ENCODE results near the gene ACSL1. TPM values are rescaled to one million over a fixed set of nuclear protein-coding genes. Genes with fewer than 3 reads are reported as not detected.

ACSL1 gene
- total RNA-seq, 1 experiment from 2014 or later = 12.5 TPM

DNA sequence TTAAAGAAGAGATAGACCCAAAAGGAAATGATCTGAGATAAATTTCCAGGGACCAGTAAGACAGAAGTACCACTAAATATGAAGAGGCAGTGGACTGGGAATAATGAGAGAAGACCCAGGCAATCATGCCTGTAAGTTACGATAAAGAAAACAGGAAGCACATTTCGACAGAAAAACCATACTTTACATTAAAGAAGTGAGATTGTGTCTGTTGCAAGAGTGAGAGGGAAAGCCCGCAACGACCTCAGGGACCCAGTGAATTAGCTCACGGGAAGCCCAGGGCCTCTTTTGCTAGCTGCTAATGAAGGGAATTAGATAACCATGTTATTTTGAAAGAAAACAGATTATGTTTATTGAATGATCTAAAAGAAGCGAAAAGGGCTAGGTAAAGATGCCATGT, 28.9 kb upstream of the ACSL1 start:
- Histone ChIP-seq H2AFZ (ENCODE audit: low read depth, low read length, poor library complexity, severe bottlenecking) (no peak overlapping the region), H3K27ac (ENCODE audit: low read depth, low read length) (no peak overlapping the region), H3K9me3 (ENCODE audit: control insufficient read depth in 1 of 2, insufficient read depth in 1 of 2, low read depth in 1 of 2, low read length in 2 of 2) (no peaks in the 10 kb centered on the region), H3K36me3 (ENCODE audit: control insufficient read depth in 1 of 2, insufficient read depth in 2 of 2, low read length in 2 of 2) (no peaks in the 10 kb centered on the region), H4K20me1 (ENCODE audit: insufficient read depth) (no peaks in the 10 kb centered on the region), H3K4me1 (ENCODE audit: control insufficient read depth in 1 of 2, insufficient read depth in 2 of 2, low read length in 2 of 2) (no peaks in the 10 kb centered on the region; a peak in 1 of 4 replicates), H3K4me2 (ENCODE audit: low read length) (no peak overlapping the region), H3K79me2 (ENCODE audit: insufficient read depth, low read length) (no peaks in the 10 kb centered on the region), H3K27me3 (ENCODE audit: insufficient read depth, low read length) (0 out of 2 replicates have a peak, but pooled peaks cover 10% of the 10 kb centered on the region), H3K9me2 (ENCODE audit: insufficient read depth) (no peaks in the 10 kb centered on the region), H3K4me3 (replicated peaks in 1 of 2; ENCODE audit: low read depth in 1 of 2, low read length in 2 of 2) (no peak overlapping the region), H3K9ac (ENCODE audit: low read length) (no peak overlapping the region)
- intact Hi-C loops (cut with micrococcal nuclease) = no loop called here
- CTCF ChIA-PET = no interaction called here
- POLR2A ChIA-PET = no interaction called here
- DNase-seq (ENCODE audit: low read depth, low spot score) (no peak), ATAC-seq (no peak)
- RAD21 ChIA-PET (ENCODE audit: low non-redundant PET in 1 of 2, low total read pairs in 2 of 2, uncharacterized antibody in 2 of 2, unreplicated experiment in 2 of 2) = no interaction called here
- TF ChIP-seq, protein P1, sequence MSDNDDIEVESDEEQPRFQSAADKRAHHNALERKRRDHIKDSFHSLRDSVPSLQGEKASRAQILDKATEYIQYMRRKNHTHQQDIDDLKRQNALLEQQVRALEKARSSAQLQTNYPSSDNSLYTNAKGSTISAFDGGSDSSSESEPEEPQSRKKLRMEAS (IDR thresholded peaks at IDR 0.05) = no peak
- no peak for TF ChIP-seq POLR2AphosphoS5 (IDR thresholded peaks at IDR 0.05; ENCODE audit: low read depth, low read length)
- BruUV-seq (replicated peaks) = no TSS peak

DNA sequence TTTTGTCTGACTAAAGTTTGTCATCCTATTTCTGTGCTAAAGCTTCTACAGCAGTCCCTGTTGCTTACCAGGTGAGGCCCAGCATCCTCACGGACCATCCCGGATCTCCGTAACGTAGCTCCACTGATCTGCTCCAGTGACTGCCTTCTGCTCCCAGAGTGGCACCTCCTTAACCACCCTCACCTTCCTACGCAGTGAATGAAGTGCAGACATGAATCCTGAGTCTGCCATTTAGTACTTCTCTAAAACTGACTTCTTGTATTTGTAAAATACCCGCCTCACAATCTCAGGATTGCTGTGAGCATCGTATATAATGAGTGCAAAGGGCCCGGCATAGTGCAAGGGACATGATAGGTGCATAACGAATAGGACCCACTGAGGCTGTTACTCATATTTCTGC, 27.7 kb upstream of the ACSL1 start:
- CTCF ChIA-PET = no interaction called here
- H4K20me1 ChIP-seq (ENCODE audit: insufficient read depth) = no peaks in the 10 kb centered on the region
- BruUV-seq (replicated peaks) = no TSS peak
- no peaks in the 10 kb centered on the region for H3K79me2 ChIP-seq (ENCODE audit: insufficient read depth, low read length)
- no peak overlapping the region for H2AFZ ChIP-seq (ENCODE audit: low read depth, low read length, poor library complexity, severe bottlenecking)
- no peak overlapping the region for H3K9ac ChIP-seq (ENCODE audit: low read length)
- RAD21 ChIA-PET (ENCODE audit: low non-redundant PET in 1 of 2, low total read pairs in 2 of 2, uncharacterized antibody in 2 of 2, unreplicated experiment in 2 of 2) = no interaction called here
- H3K4me3 ChIP-seq (replicated peaks in 1 of 2; ENCODE audit: low read depth in 1 of 2, low read length in 2 of 2) = no peak overlapping the region
- 0 out of 2 replicates have a peak, but pooled peaks cover 10% of the 10 kb centered on the region for H3K27me3 ChIP-seq (ENCODE audit: insufficient read depth, low read length)
- H3K4me2 ChIP-seq (ENCODE audit: low read length) = no peak overlapping the region
- no peaks in the 10 kb centered on the region for H3K9me3 ChIP-seq (ENCODE audit: control insufficient read depth in 1 of 2, insufficient read depth in 1 of 2, low read depth in 1 of 2, low read length in 2 of 2)
- no peak for ATAC-seq
- intact Hi-C loops (cut with micrococcal nuclease) = no loop called here
- H3K27ac ChIP-seq (ENCODE audit: low read depth, low read length) = no peak overlapping the region
- TF ChIP-seq EZH2 (IDR thresholded peaks at IDR 0.05) (no peak), CBX3 (IDR thresholded peaks at IDR 0.05; ENCODE audit: low read depth) (no peak), ZNF274 (IDR thresholded peaks at IDR 0.05; ENCODE audit: low read depth, low read length) (no peak), RAD21 (IDR thresholded peaks at IDR 0.05; ENCODE audit: low read depth) (no peak), ELF1 (IDR thresholded peaks at IDR 0.05; ENCODE audit: borderline replicate concordance, low read depth) (no peak), POLR2AphosphoS5 (IDR thresholded peaks at IDR 0.05; ENCODE audit: low read depth, low read length) (no peak), EGR1 (IDR thresholded peaks at IDR 0.05; ENCODE audit: low read depth) (no peak)
- TF ChIP-seq, protein P2, sequence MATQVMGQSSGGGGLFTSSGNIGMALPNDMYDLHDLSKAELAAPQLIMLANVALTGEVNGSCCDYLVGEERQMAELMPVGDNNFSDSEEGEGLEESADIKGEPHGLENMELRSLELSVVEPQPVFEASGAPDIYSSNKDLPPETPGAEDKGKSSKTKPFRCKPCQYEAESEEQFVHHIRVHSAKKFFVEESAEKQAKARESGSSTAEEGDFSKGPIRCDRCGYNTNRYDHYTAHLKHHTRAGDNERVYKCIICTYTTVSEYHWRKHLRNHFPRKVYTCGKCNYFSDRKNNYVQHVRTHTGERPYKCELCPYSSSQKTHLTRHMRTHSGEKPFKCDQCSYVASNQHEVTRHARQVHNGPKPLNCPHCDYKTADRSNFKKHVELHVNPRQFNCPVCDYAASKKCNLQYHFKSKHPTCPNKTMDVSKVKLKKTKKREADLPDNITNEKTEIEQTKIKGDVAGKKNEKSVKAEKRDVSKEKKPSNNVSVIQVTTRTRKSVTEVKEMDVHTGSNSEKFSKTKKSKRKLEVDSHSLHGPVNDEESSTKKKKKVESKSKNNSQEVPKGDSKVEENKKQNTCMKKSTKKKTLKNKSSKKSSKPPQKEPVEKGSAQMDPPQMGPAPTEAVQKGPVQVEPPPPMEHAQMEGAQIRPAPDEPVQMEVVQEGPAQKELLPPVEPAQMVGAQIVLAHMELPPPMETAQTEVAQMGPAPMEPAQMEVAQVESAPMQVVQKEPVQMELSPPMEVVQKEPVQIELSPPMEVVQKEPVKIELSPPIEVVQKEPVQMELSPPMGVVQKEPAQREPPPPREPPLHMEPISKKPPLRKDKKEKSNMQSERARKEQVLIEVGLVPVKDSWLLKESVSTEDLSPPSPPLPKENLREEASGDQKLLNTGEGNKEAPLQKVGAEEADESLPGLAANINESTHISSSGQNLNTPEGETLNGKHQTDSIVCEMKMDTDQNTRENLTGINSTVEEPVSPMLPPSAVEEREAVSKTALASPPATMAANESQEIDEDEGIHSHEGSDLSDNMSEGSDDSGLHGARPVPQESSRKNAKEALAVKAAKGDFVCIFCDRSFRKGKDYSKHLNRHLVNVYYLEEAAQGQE (IDR thresholded peaks at IDR 0.05; ENCODE audit: low read depth) = no peak
- TF ChIP-seq, protein P3, sequence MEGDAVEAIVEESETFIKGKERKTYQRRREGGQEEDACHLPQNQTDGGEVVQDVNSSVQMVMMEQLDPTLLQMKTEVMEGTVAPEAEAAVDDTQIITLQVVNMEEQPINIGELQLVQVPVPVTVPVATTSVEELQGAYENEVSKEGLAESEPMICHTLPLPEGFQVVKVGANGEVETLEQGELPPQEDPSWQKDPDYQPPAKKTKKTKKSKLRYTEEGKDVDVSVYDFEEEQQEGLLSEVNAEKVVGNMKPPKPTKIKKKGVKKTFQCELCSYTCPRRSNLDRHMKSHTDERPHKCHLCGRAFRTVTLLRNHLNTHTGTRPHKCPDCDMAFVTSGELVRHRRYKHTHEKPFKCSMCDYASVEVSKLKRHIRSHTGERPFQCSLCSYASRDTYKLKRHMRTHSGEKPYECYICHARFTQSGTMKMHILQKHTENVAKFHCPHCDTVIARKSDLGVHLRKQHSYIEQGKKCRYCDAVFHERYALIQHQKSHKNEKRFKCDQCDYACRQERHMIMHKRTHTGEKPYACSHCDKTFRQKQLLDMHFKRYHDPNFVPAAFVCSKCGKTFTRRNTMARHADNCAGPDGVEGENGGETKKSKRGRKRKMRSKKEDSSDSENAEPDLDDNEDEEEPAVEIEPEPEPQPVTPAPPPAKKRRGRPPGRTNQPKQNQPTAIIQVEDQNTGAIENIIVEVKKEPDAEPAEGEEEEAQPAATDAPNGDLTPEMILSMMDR (IDR thresholded peaks at IDR 0.05 in 2 of 3, conservative IDR thresholded peaks at IDR 0.05 in 1 of 3; ENCODE audit: borderline replicate concordance in 1 of 3, insufficient read depth in 1 of 3, low read depth in 2 of 3, low read length in 2 of 3) = no peak
- DNase-seq (ENCODE audit: low read depth, low spot score) = no peak
- H3K36me3 ChIP-seq (ENCODE audit: control insufficient read depth in 1 of 2, insufficient read depth in 2 of 2, low read length in 2 of 2) = no peaks in the 10 kb centered on the region
- no peaks in the 10 kb centered on the region for H3K9me2 ChIP-seq (ENCODE audit: insufficient read depth)
- H3K4me1 ChIP-seq (ENCODE audit: control insufficient read depth in 1 of 2, insufficient read depth in 2 of 2, low read length in 2 of 2) = no peaks in the 10 kb centered on the region; a peak in 1 of 4 replicates
- POLR2A ChIA-PET = no interaction called here
